ENCODE results near the gene MYO16.
"Not testable (repeated sequence)": the region's sequence is repeated elsewhere in the genome, so short reads cannot be mapped to it uniquely, and the experiment has no call there.

Gene MYO16

GRCh38 chr13:109088624-109088917 lies 459.2 kb downstream of the MYO16 start:
- H3K27me3 ChIP-seq (ENCODE audit: insufficient read depth, poor library complexity, severe bottlenecking): no peaks in the 10 kb centered on the region
- DNase-seq (ENCODE audit: low spot score): no peak
- no peak overlapping the region for H3K27ac ChIP-seq (ENCODE audit: poor library complexity, severe bottlenecking)
- no peak overlapping the region for H3K4me3 ChIP-seq (ENCODE audit: severe bottlenecking)
- no peak for TF ChIP-seq CTCF (IDR thresholded peaks at IDR 0.05; ENCODE audit: poor library complexity, severe bottlenecking)
- H3K9me3 ChIP-seq (ENCODE audit: severe bottlenecking): no peaks in the 10 kb centered on the region
- no peaks in the 10 kb centered on the region for H3K36me3 ChIP-seq (ENCODE audit: low read depth)
- H3K4me1 ChIP-seq (ENCODE audit: insufficient read depth, poor library complexity, severe bottlenecking): peaks cover 4% of the 10 kb centered on the region
- ATAC-seq (ENCODE audit: low read depth): no peak

GRCh38 chr13:109090796-109091195 lies 461.4 kb downstream of the MYO16 start:
- Histone ChIP-seq H3K27ac (ENCODE audit: poor library complexity, severe bottlenecking) (no peak overlapping the region), H3K36me3 (ENCODE audit: low read depth) (no peaks in the 10 kb centered on the region)
- no peak for DNase-seq (ENCODE audit: low spot score)

GRCh38 chr13:109091249-109091648 lies 461.8 kb downstream of the MYO16 start:
- no peak for ATAC-seq (ENCODE audit: low read depth)
- TF ChIP-seq CTCF (IDR thresholded peaks at IDR 0.05; ENCODE audit: poor library complexity, severe bottlenecking): no peak

More at GRCh38 chr13:109090796-109091195, 461.4 kb downstream of the MYO16 start:
- peaks cover 4% of the 10 kb centered on the region for H3K4me1 ChIP-seq (ENCODE audit: insufficient read depth, poor library complexity, severe bottlenecking)
- H3K9me3 ChIP-seq (ENCODE audit: severe bottlenecking): no peaks in the 10 kb centered on the region
- H3K27me3 ChIP-seq (ENCODE audit: insufficient read depth, poor library complexity, severe bottlenecking): no peaks in the 10 kb centered on the region
- no peak for ATAC-seq (ENCODE audit: low read depth)
- H3K4me3 ChIP-seq (ENCODE audit: severe bottlenecking): no peak overlapping the region
- no peak for TF ChIP-seq CTCF (IDR thresholded peaks at IDR 0.05; ENCODE audit: poor library complexity, severe bottlenecking)

GRCh38 chr13:109092186-109092585 lies 462.8 kb downstream of the MYO16 start:
- not testable (repeated sequence) for DNase-seq (ENCODE audit: low spot score); H3K27me3 ChIP-seq (ENCODE audit: insufficient read depth, poor library complexity, severe bottlenecking); H3K4me1 ChIP-seq (ENCODE audit: insufficient read depth, poor library complexity, severe bottlenecking); H3K36me3 ChIP-seq (ENCODE audit: low read depth); H3K27ac ChIP-seq (ENCODE audit: poor library complexity, severe bottlenecking); ATAC-seq (ENCODE audit: low read depth); H3K4me3 ChIP-seq (ENCODE audit: severe bottlenecking); H3K9me3 ChIP-seq (ENCODE audit: severe bottlenecking)

More at GRCh38 chr13:109091249-109091648, 461.8 kb downstream of the MYO16 start:
- Histone ChIP-seq H3K27me3 (ENCODE audit: insufficient read depth, poor library complexity, severe bottlenecking) (no peaks in the 10 kb centered on the region), H3K36me3 (ENCODE audit: low read depth) (no peaks in the 10 kb centered on the region), H3K4me3 (ENCODE audit: severe bottlenecking) (no peak overlapping the region), H3K4me1 (ENCODE audit: insufficient read depth, poor library complexity, severe bottlenecking) (peaks cover 4% of the 10 kb centered on the region), H3K27ac (ENCODE audit: poor library complexity, severe bottlenecking) (no peak overlapping the region), H3K9me3 (ENCODE audit: severe bottlenecking) (no peaks in the 10 kb centered on the region)
- DNase-seq (ENCODE audit: low spot score): no peak

- Histone ChIP-seq H3K36me3 (ENCODE audit: low read depth) (no peaks in the 10 kb centered on the region), H3K27me3 (ENCODE audit: insufficient read depth, poor library complexity, severe bottlenecking) (no peaks in the 10 kb centered on the region), H3K4me3 (ENCODE audit: severe bottlenecking) (no peak overlapping the region), H3K4me1 (ENCODE audit: insufficient read depth, poor library complexity, severe bottlenecking) (no peaks in the 10 kb centered on the region), H3K27ac (ENCODE audit: poor library complexity, severe bottlenecking) (no peak overlapping the region), H3K9me3 (ENCODE audit: severe bottlenecking) (no peaks in the 10 kb centered on the region)
- no peak for ATAC-seq (ENCODE audit: low read depth)
- DNase-seq (ENCODE audit: low spot score): no peak
- TF ChIP-seq CTCF (IDR thresholded peaks at IDR 0.05; ENCODE audit: poor library complexity, severe bottlenecking): no peak
Observed at GRCh38 chr13:109093998-109094397, 464.6 kb downstream of the MYO16 start.
